Left ventricle myocardium inferior (tissue), 1 donor: ENCODE results near the gene OVCA2. TPM values are rescaled to one million over a fixed set of nuclear protein-coding genes. Genes with fewer than 3 reads are reported as not detected.

Source experiments
- DNase-seq: peaks from one replicate; pipeline ENCODE4 v3.0.0-alpha.2; 2020
- H3K27ac ChIP-seq: fragments of 200-600 bp; replicated peaks from 2 replicates; pipeline ENCODE4 v1.8.0; 2021
- H3K27me3 ChIP-seq: fragments of 200-600 bp; 2 replicates; pipeline ENCODE4 v1.8.0; 2021; ENCODE audit warnings: low read depth
- H3K36me3 ChIP-seq: fragments of 200-600 bp; 2 replicates; pipeline ENCODE4 v1.8.0; 2021
- H3K4me1 ChIP-seq: fragments of 200-600 bp; 2 replicates; pipeline ENCODE4 v1.8.0; 2021
- H3K4me3 ChIP-seq: fragments of 200-600 bp; 2 replicates; pipeline ENCODE4 v1.8.0; 2021; ENCODE audit warnings: mild to moderate bottlenecking, moderate library complexity
- H3K9me3 ChIP-seq: fragments of 200-600 bp; replicated peaks from 2 replicates; pipeline ENCODE4 v1.8.0; 2021
- CTCF ChIP-seq: fragments of 200-600 bp; IDR thresholded peaks from 2 replicates; pipeline ENCODE4 v1.8.0; 2021; ENCODE audit warnings: antibody characterized with exemption, mild to moderate bottlenecking, borderline replicate concordance
- intact Hi-C: fragments of 100-400 bp; cut with micrococcal nuclease; formaldehyde crosslinking; loops from one replicate; pipeline ENCODE4 v1.11.0; 2022
- microRNA-seq: library from miRNA; unstranded; fragments of <30 nt; microRNA quantifications from one replicate; pipeline ENCODE4 v1.2.0, GENCODE V29; 2020
- total RNA-seq: library from RNA; stranded (reverse); fragmentation: NEBNext Ultra II Directional; extraction: Animal tissue kit (Norgen Biotek cat#: 25700); gene quantifications from one replicate; pipeline ENCODE4 v1.2.1, GENCODE V29; 2021
- donor health status: DM: no; HTN: yes; CAD: no; lungs with severe emphysema.

OVCA2 gene
- total RNA-seq, 1 donor from 2014 or later = 16.6 TPM

- intact Hi-C loops = loop anchor here (10.0 kb wide), 2 partner anchors 84 to 144 kb away; no protein-coding TSS in a partner anchor
- Histone ChIP-seq H3K4me3 (peak overlapping the region; percentile 57), H3K27me3 (no peaks in the 10 kb centered on the region), H3K27ac (peak overlapping the region; percentile 93), H3K4me1 (peaks cover 98% of the 10 kb centered on the region), H3K36me3 (no peaks in the 10 kb centered on the region), H3K9me3 (no peaks in the 10 kb centered on the region)
- DNase-seq = peak; percentile 64
- peak; percentile 51 for TF ChIP-seq CTCF
Measured at GRCh38 chr17:2090804-2091534, 49.1 kb downstream of the OVCA2 start.

- Histone ChIP-seq H3K9me3 (no peaks in the 10 kb centered on the region), H3K4me1 (peaks cover 87% of the 10 kb centered on the region), H3K27me3 (no peaks in the 10 kb centered on the region), H3K36me3 (no peaks in the 10 kb centered on the region), H3K27ac (peak overlapping the region; percentile 93), H3K4me3 (no peak overlapping the region)
- DNase-seq = no peak
- intact Hi-C loops = loop anchor here (10.0 kb wide), 2 partner anchors 83 to 143 kb away; no protein-coding TSS in a partner anchor
- TF ChIP-seq CTCF = no peak
Measured at GRCh38 chr17:2092253-2092652, 50.4 kb downstream of the OVCA2 start.

Small RNA genes lying within 50 kb of the gene (microRNA-seq; reads per million reads assigned to microRNA genes)
- 544 reads per million, percentile 75 among the genes with 10 or more reads in this experiment for gene MIR132
- 17.8 reads per million, percentile 36 among the genes with 10 or more reads in this experiment for gene MIR212

Other genes with a start within 250 kb of the OVCA2 start
- gene SMYD4, start 212.1 kb upstream of the OVCA2 start, total RNA-seq = 13.7 TPM
- gene RPA1, start 212.0 kb upstream of the OVCA2 start, total RNA-seq = 72.0 TPM
- gene RTN4RL1, start 16.7 kb upstream of the OVCA2 start, total RNA-seq = 4.0 TPM
- 29.1 TPM for gene DPH1, start 11.9 kb upstream of the OVCA2 start, total RNA-seq
- gene HIC1, start 13.1 kb downstream of the OVCA2 start, total RNA-seq = 23.5 TPM